Activated gamma-delta T cell treated with Interleukin-2 at 50 U/mL for 16 hours (primary cell): ENCODE measurements around the gene ZNF786.

Experiments
- DNase-seq: peaks from one replicate; pipeline ENCODE4 v3.0.0-alpha.2; 2020

Gene ZNF786

DNA sequence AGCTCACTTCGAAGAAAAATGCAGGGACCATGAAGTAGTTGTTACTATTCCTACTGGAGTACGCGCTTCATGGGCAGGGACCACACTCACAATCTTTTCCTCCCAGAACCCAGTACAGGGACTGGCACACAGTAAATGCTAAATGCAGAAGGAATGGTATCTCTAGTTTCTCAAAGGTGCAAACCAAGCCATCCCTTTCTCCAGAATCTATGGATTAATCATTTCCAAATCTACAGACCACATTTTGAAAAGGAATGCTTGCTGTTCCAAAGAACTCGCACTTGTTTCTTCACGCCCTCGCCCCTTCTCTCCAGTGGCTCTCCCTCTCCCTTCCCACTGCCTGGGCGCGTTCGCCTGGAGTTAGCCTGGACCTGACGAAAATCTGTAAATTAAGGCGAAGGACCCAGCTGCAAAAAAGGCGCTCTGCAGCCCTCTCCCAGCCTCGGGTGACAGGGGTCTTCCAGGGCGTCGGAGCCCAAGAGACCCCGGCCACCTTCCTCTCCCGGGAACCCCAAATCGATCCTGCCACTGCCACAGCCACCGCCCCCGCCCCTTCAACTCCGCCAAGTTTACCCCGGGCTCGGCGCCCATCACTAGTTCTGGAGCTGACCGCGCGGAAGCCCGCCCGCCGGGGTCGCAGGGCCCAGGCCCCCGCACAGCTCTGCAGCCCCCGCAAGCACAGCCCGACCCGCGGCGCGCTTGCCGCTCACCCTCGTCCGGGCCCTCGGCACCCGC lies 62.7 kb downstream of the ZNF786 start:
- DNase-seq, result no peak

- DNase-seq, result no peak
These were observed 63.5 kb downstream of the ZNF786 start for GRCh38 chr7:149027055-149027454.

DNA sequence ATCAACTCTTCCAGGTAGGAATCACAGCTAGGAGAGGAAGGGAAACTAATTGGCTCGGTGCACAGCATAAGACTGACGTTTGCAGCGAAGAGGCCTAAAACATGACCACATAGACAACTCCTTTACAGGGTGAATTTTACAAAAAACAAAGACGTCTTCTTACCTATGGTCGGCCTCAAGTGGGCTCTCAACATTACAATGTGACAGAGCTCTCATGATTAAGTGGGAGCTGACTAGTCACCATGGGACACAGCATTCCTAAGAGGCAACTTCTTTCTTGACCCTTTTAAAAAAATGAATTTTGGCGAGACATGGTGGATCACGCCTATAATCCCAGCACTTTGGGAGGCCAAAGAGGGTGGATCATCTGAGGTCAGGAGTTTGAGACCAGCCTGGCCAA lies 66.9 kb downstream of the ZNF786 start:
- no peak for DNase-seq

GRCh38 chr7:149022756-149023360 lies 67.7 kb downstream of the ZNF786 start:
- no peak for DNase-seq

DNA sequence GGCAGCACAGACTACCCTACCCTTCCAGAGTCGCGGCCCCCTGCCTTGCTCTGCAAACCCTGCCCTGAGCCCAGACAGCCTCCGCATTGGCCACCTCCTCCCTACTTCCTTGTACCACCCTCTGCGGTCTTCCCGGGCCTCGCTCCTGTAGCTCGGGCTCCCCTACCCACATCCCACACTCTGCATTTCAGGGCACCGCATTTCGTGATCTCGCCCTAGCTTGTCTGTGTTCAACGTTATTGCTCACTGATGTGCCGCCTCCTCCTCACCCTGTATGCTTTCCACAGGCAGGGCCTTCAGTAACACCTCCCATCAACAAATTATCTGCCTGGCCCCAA lies 68.8 kb downstream of the ZNF786 start:
- DNase-seq, result no peak

DNA sequence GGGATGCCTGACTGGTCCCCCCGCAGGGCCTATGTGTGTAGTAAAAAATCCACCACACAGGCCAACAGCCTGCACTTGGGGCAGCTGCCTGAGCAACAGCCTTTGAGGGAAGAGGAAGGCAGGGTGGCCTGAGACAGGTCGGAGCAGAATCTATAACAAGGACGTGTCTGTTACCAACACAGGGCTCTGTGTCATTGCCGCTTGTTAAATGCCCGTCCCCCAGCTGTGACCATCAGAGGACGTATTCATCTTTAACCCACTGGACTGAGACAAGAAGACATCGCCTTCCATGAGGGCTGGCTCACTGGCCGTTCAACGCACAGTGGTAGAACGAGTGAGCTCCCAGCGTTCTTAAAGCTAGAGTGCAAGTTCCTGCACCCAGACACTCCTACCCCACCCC lies 70.0 kb downstream of the ZNF786 start:
- DNase-seq, result no peak
